Activated naive CD4-positive, alpha-beta T cell treated with anti-CD3 and anti-CD28 coated beads, Interleukin-2, amount 10 ng/mL, durations not matched to agents 5 hours and 36 hours (primary cell): Measurements from ENCODE around the gene PAQR8. TPM values are rescaled to one million over a fixed set of nuclear protein-coding genes. Genes with fewer than 3 reads are reported as not detected.

ENCODE experiments used
- total RNA-seq, 2 experiments: library from RNA; stranded (reverse); gene quantifications; one replicate each; pipeline ENCODE4 v1.2.3, GENCODE V29; 2021

Gene PAQR8
- 10 to 100 TPM; 21.0 to 21.6 TPM for total RNA-seq

GRCh38 chr6:52361945-52362442 is at the start of gene PAQR8:
Gene PAQR8, plus strand, starts transcription at chr6:52362151. Its CDS starts 41,063 bp downstream, at chr6:52403214.

GRCh38 chr6:52419809-52420667 is 58.1 kb downstream of the PAQR8 start, which contains the start of gene EFHC1:
Gene EFHC1, plus strand, starts transcription at chr6:52420342. Its CDS starts 69 bp downstream, at chr6:52420411.

Other genes with a start within 250 kb of the PAQR8 start
- gene IL17A, start 175.8 kb upstream of the PAQR8 start, total RNA-seq: not detected
- under 1 TPM in 1 of 2 experiments, not detected in 1; 0.65 TPM for gene IL17F, start 117.7 kb upstream of the PAQR8 start, total RNA-seq
- 100 to 1,000 TPM; 126 TPM for gene MCM3, start 77.4 kb upstream of the PAQR8 start, total RNA-seq
- gene EFHC1, start 58.2 kb downstream of the PAQR8 start, total RNA-seq: 1 to 10 TPM; 1.1 to 1.4 TPM
- 1 to 10 TPM; 6.0 to 6.1 TPM for gene TRAM2, start 214.9 kb downstream of the PAQR8 start, total RNA-seq